ENCODE results near the gene RREB1.

Gene RREB1

GRCh38 chr6:7241709-7242645 lies 134.2 kb downstream of the RREB1 start:
- DNase-seq (ENCODE audit: low spot score) (peak; percentile 34), FAIRE-seq (no peak)

- no peak for DNase-seq (ENCODE audit: low spot score)
- FAIRE-seq = no peak
These were observed 135.0 kb downstream of the RREB1 start for GRCh38 chr6:7242835-7243178.

- peak; percentile 34 for DNase-seq (ENCODE audit: low spot score)
- no peak for FAIRE-seq
These were observed 135.6 kb downstream of the RREB1 start for GRCh38 chr6:7243179-7243981.

- FAIRE-seq = no peak
- no peak for DNase-seq (ENCODE audit: low spot score)
These were observed 138.1 kb downstream of the RREB1 start for GRCh38 chr6:7245668-7246393.

GRCh38 chr6:7246401-7247178 lies 138.8 kb downstream of the RREB1 start:
- DNase-seq (ENCODE audit: low spot score) (no peak), FAIRE-seq (no peak)

GRCh38 chr6:7247179-7247456 lies 139.4 kb downstream of the RREB1 start:
- DNase-seq (ENCODE audit: low spot score) (no peak), FAIRE-seq (no peak)

GRCh38 chr6:7247828-7248227 lies 140.1 kb downstream of the RREB1 start:
- DNase-seq (ENCODE audit: low spot score) (no peak), FAIRE-seq (no peak)

- FAIRE-seq (no peak), DNase-seq (ENCODE audit: low spot score) (no peak)
These were observed 141.6 kb downstream of the RREB1 start for GRCh38 chr6:7249391-7249790.

GRCh38 chr6:7249946-7250643 lies 142.3 kb downstream of the RREB1 start:
- DNase-seq (ENCODE audit: low spot score) (no peak), FAIRE-seq (no peak)

- DNase-seq (ENCODE audit: low spot score) = no peak
- FAIRE-seq = no peak
These were observed 143.1 kb downstream of the RREB1 start for GRCh38 chr6:7250812-7251211.

GRCh38 chr6:7251646-7252260 lies 144.0 kb downstream of the RREB1 start:
- DNase-seq (ENCODE audit: low spot score) = no peak
- no peak for FAIRE-seq

- DNase-seq (ENCODE audit: low spot score) = no peak
- FAIRE-seq = no peak
These were observed 144.6 kb downstream of the RREB1 start for GRCh38 chr6:7252390-7252789.

- DNase-seq (ENCODE audit: low spot score) (no peak), FAIRE-seq (no peak)
These were observed 147.4 kb downstream of the RREB1 start for GRCh38 chr6:7254980-7255835.

GRCh38 chr6:7255918-7256317 lies 148.2 kb downstream of the RREB1 start:
- DNase-seq (ENCODE audit: low spot score) = no peak
- FAIRE-seq = no peak

- FAIRE-seq (no peak), DNase-seq (ENCODE audit: low spot score) (no peak)
These were observed 149.0 kb downstream of the RREB1 start for GRCh38 chr6:7256785-7257184.

GRCh38 chr6:7257521-7258230 lies 149.9 kb downstream of the RREB1 start:
- no peak for FAIRE-seq
- no peak for DNase-seq (ENCODE audit: low spot score)

GRCh38 chr6:7258231-7258763 lies 150.5 kb downstream of the RREB1 start:
- no peak for FAIRE-seq
- DNase-seq (ENCODE audit: low spot score) = no peak

GRCh38 chr6:7260291-7261031 lies 152.7 kb downstream of the RREB1 start:
- FAIRE-seq = no peak
- no peak for DNase-seq (ENCODE audit: low spot score)
